Measurements from ENCODE around the gene UBQLN2. TPM values are rescaled to one million over a fixed set of nuclear protein-coding genes. Genes with fewer than 3 reads are reported as not detected.

The UBQLN2 gene
- total RNA-seq, 1 donor from 2014 or later: 11.6 TPM

Other genes with a start within 250 kb of the UBQLN2 start
- gene NBDY, start 165.6 kb downstream of the UBQLN2 start, total RNA-seq: 3.9 TPM

Measured in left lobe of liver (tissue), 1 donor.